Endothelial cell of umbilical vein (primary cell): ENCODE measurements around the gene ANKH. TPM values are rescaled to one million over a fixed set of nuclear protein-coding genes. Genes with fewer than 3 reads are reported as not detected.
"Not testable (repeated sequence)": the region's sequence is repeated elsewhere in the genome, so short reads cannot be mapped to it uniquely, and the experiment has no call there.

ENCODE experiments used
- BruUV-seq: library from RNA; stranded (reverse); fragments of 400-500 nt; replicated peaks from 2 replicates; lab custom pipeline; 2021; lab: Mats Ljungman, UMichigan
- CTCF ChIA-PET: fragments of 300-600, 350-600 bp; sonication (Branson Sonifier 250); formaldehyde crosslinking; loops from one replicate; lab custom pipeline; 2021; ENCODE audit warnings: antibody characterized with exemption, inconsistent platforms; lab: Charles Lee
- POLR2A ChIA-PET: fragments of 300-600, 350-600 bp; sonication (Branson Sonifier 250); formaldehyde crosslinking; loops from one replicate; lab custom pipeline; 2021; ENCODE audit warnings: antibody characterized with exemption, inconsistent platforms; lab: Charles Lee
- DNase-seq: peaks from one replicate; pipeline ENCODE4 v3.0.0-alpha.2; 2011; ENCODE audit warnings: low read depth, low spot score
- FAIRE-seq: peaks from 2 replicates; lab custom pipeline; 2011; peaks lifted over from hg19 to GRCh38; lab: Jason Lieb, UNC
- H2AFZ ChIP-seq: 2 replicates; pipeline ENCODE4 v1.6.0; 2012; ENCODE audit warnings: low read depth, low read length, control low read depth, inconsistent platforms
- H3K27ac ChIP-seq: 2 replicates; pipeline ENCODE4 v1.5.1; 2011; ENCODE audit warnings: low read depth, mild to moderate bottlenecking, control low read depth, low read length, moderate library complexity; ENCODE audit not compliant: insufficient read depth
- H3K27me3 ChIP-seq, 2 experiments: 2 replicates each; pipeline versions ENCODE4 v1.6.0 to v1.6.1; 2011; ENCODE audit warnings: low read length in 2 of 2, mixed read lengths in 1 of 2; ENCODE audit not compliant: control insufficient read depth in 2 of 2, insufficient read depth in 2 of 2
- H3K36me3 ChIP-seq, 2 experiments: 2 replicates in 1 of 2; 3 replicates in 1 of 2; pipeline ENCODE4 v1.5.1; 2011; ENCODE audit warnings: low read length in 2 of 2, mild to moderate bottlenecking in 1 of 2, moderate library complexity in 1 of 2; ENCODE audit not compliant: control insufficient read depth in 2 of 2, insufficient read depth in 2 of 2; ENCODE audit errors: extremely low read depth in 1 of 2
- H3K4me1 ChIP-seq: 3 replicates; pipeline ENCODE4 v1.5.1; 2011; ENCODE audit warnings: mild to moderate bottlenecking, low read length; ENCODE audit not compliant: control insufficient read depth, insufficient read depth; ENCODE audit errors: extremely low read depth
- H3K4me2 ChIP-seq: 2 replicates; pipeline ENCODE4 v1.6.1; 2011; ENCODE audit warnings: low read length, control low read depth, mixed read lengths; ENCODE audit not compliant: insufficient read depth
- H3K4me3 ChIP-seq, 3 experiments: fragments of 200-600 bp in 1 of 3; sonication (generic), shearing (Covaris generic) in 1 of 3; replicated peaks in 1 of 3; 2 replicates each; pipeline ENCODE4 v1.5.1; 2011 to 2016; ENCODE audit warnings: control low read depth in 3 of 3, low read length in 3 of 3, mild to moderate bottlenecking in 2 of 3, inconsistent platforms in 1 of 3, low read depth in 1 of 3, moderate library complexity in 1 of 3; ENCODE audit not compliant: insufficient read depth in 1 of 3
- H3K79me2 ChIP-seq: 2 replicates; pipeline ENCODE4 v1.6.0; 2012; ENCODE audit warnings: low read length, inconsistent platforms; ENCODE audit not compliant: control insufficient read depth, insufficient read depth
- H3K9ac ChIP-seq: replicated peaks from 2 replicates; pipeline ENCODE3; 2011; ENCODE audit warnings: low read length, control low read depth; ENCODE audit not compliant: insufficient read depth; ENCODE audit errors: extremely low read depth
- H3K9me1 ChIP-seq: replicated peaks from 3 replicates; pipeline ENCODE4 v1.6.0; 2011; ENCODE audit warnings: mild to moderate bottlenecking, low read length; ENCODE audit not compliant: control insufficient read depth, insufficient read depth; ENCODE audit errors: extremely low read depth
- H3K9me3 ChIP-seq: replicated peaks from 2 replicates; pipeline ENCODE4 v1.5.1; 2012; ENCODE audit warnings: low read length, inconsistent platforms; ENCODE audit not compliant: control insufficient read depth, insufficient read depth
- H4K20me1 ChIP-seq: replicated peaks from 2 replicates; pipeline ENCODE3; 2011; ENCODE audit warnings: mild to moderate bottlenecking, low read length; ENCODE audit not compliant: control insufficient read depth, insufficient read depth; ENCODE audit errors: extremely low read depth
- EZH2 ChIP-seq: IDR thresholded peaks from 2 replicates; pipeline ENCODE4 v1.6.1; 2012; ENCODE audit warnings: borderline replicate concordance, low read depth, mild to moderate bottlenecking, moderate library complexity, low read length, inconsistent platforms; ENCODE audit not compliant: severe bottlenecking
- FOS ChIP-seq: IDR thresholded peaks from 2 replicates; pipeline ENCODE4 v1.6.1; 2011; ENCODE audit warnings: mild to moderate bottlenecking, low read length, moderate library complexity, borderline replicate concordance; ENCODE audit not compliant: insufficient read depth
- GATA2 ChIP-seq: IDR thresholded peaks from 2 replicates; pipeline ENCODE4 v1.7.0; 2011; ENCODE audit warnings: low read depth, mild to moderate bottlenecking, moderate library complexity, mixed read lengths, low read length; ENCODE audit not compliant: insufficient read length, insufficient read depth
- JUN ChIP-seq: IDR thresholded peaks from 2 replicates; pipeline ENCODE4 v1.6.1; 2011; ENCODE audit warnings: borderline replicate concordance, low read depth; ENCODE audit not compliant: insufficient read length, insufficient read depth
- MAX ChIP-seq: IDR thresholded peaks from 2 replicates; pipeline ENCODE4 v1.6.1; 2011; ENCODE audit not compliant: insufficient read depth, insufficient read length
- MYC ChIP-seq: IDR thresholded peaks from one replicate; pipeline ENCODE4 v1.6.1; 2011; ENCODE audit warnings: mild to moderate bottlenecking, low read depth, low read length
- POLR2A ChIP-seq: IDR thresholded peaks from 2 replicates; pipeline ENCODE4 v1.6.1; 2012; ENCODE audit warnings: low read depth, mild to moderate bottlenecking, control low read depth, low read length
- POLR2AphosphoS5 ChIP-seq: IDR thresholded peaks from 2 replicates; pipeline ENCODE4 v1.6.1; 2012; ENCODE audit warnings: low read depth, mild to moderate bottlenecking, control low read depth, low read length, moderate library complexity; ENCODE audit not compliant: insufficient read depth
- dilution Hi-C: fragments of 300-500 bp; cut with MboI; formaldehyde crosslinking; loops from one replicate; pipeline ENCODE4 v1.15.0; 2019; ENCODE audit warnings: low sequenced_read_pairs; ENCODE audit not compliant: extremely low pct_ligation_motif_present
- intact Hi-C: fragments of 100-400 bp; cut with micrococcal nuclease; formaldehyde crosslinking; loops from one replicate; pipeline ENCODE4 v1.10.0; 2022
- polyA plus RNA-seq, 4 experiments: library from polyadenylated mRNA; depleted of rRNA in 3 of 4; stranded (reverse) in 3 of 4; unstranded in 1 of 4; fragments of >200 nt; gene quantifications; 2 replicates each; pipeline versions ENCODE4 v1.2.1 to v1.2.3, GENCODE V29; 2011 to 2012; ENCODE audit warnings: missing spikeins in 1 of 4
- total RNA-seq: library from RNA; stranded (reverse); gene quantifications from 2 replicates; pipeline ENCODE4 v1.2.3, GENCODE V29; 2021
- TF ChIP-seq, protein P1 (sequence below), 2 donors: IDR thresholded peaks; 1 replicate in 1 of 2; 2 replicates in 1 of 2; pipeline ENCODE4 v1.5.1; 2011; ENCODE audit warnings: low read length in 2 of 2, mild to moderate bottlenecking in 2 of 2, moderate library complexity in 2 of 2, control low read depth in 1 of 2, inconsistent platforms in 1 of 2, low read depth in 1 of 2; ENCODE audit not compliant: insufficient read depth in 1 of 2; ENCODE audit errors: extremely low read depth in 1 of 2

The ANKH gene
- total and polyA plus RNA-seq, 2 donors (not counting 3 experiments of a cell fraction or from before 2014, with no cell fraction given): 12.7 to 31.4 TPM

GRCh38 chr5:14818931-14819790, 52.4 kb downstream of the ANKH start:
- dilution Hi-C loops: no loop called here

GRCh38 chr5:14817762-14818136, 53.8 kb downstream of the ANKH start:
- H3K9me1 ChIP-seq, intact Hi-C loops, CTCF ChIA-PET, H3K9me3 ChIP-seq, FAIRE-seq, H3K36me3 ChIP-seq, H3K4me3 ChIP-seq, H3K9ac ChIP-seq, H2AFZ ChIP-seq, BruUV-seq, H3K27ac ChIP-seq, H3K27me3 ChIP-seq, H4K20me1 ChIP-seq, dilution Hi-C loops, H3K4me2 ChIP-seq, H3K79me2 ChIP-seq, DNase-seq: not testable (repeated sequence)
- POLR2A ChIA-PET: interaction anchor here (0.7 kb wide), 1 partner anchor 126 kb away, joined by 10 read pairs; no protein-coding TSS in a partner anchor
- peaks cover 15% of the 10 kb centered on the region for H3K4me1 ChIP-seq

More at GRCh38 chr5:14818931-14819790, 52.4 kb downstream of the ANKH start:
- Histone ChIP-seq H3K9me3 (no peaks in the 10 kb centered on the region), H2AFZ (no peak overlapping the region), H3K27me3 (no peaks in the 10 kb centered on the region), H3K9ac (no peak overlapping the region), H3K79me2 (peaks cover 2% of the 10 kb centered on the region), H3K4me1 (peaks cover 24% of the 10 kb centered on the region), H4K20me1 (no peaks in the 10 kb centered on the region), H3K27ac (no peak overlapping the region), H3K36me3 (no peaks in the 10 kb centered on the region), H3K4me2 (no peak overlapping the region), H3K9me1 (no peaks in the 10 kb centered on the region), H3K4me3 (no peak overlapping the region)
- POLR2A ChIA-PET: no interaction called here
- BruUV-seq: no TSS peak
- no peak for TF ChIP-seq MAX
- no peak for TF ChIP-seq GATA2
- no peak for TF ChIP-seq MYC
- no peak for TF ChIP-seq FOS
- TF ChIP-seq JUN: no peak
- no peak for TF ChIP-seq POLR2AphosphoS5
- TF ChIP-seq POLR2A: no peak
- TF ChIP-seq EZH2: no peak
- TF ChIP-seq, protein P1, sequence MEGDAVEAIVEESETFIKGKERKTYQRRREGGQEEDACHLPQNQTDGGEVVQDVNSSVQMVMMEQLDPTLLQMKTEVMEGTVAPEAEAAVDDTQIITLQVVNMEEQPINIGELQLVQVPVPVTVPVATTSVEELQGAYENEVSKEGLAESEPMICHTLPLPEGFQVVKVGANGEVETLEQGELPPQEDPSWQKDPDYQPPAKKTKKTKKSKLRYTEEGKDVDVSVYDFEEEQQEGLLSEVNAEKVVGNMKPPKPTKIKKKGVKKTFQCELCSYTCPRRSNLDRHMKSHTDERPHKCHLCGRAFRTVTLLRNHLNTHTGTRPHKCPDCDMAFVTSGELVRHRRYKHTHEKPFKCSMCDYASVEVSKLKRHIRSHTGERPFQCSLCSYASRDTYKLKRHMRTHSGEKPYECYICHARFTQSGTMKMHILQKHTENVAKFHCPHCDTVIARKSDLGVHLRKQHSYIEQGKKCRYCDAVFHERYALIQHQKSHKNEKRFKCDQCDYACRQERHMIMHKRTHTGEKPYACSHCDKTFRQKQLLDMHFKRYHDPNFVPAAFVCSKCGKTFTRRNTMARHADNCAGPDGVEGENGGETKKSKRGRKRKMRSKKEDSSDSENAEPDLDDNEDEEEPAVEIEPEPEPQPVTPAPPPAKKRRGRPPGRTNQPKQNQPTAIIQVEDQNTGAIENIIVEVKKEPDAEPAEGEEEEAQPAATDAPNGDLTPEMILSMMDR (IDR thresholded peaks at IDR 0.05; ENCODE audit: extremely low read depth in 1 of 2, insufficient read depth in 1 of 2, low read depth in 1 of 2, low read length in 2 of 2): no peak
- CTCF ChIA-PET: interaction anchor here (0.7 to 1.2 kb wide), 4 partner anchors 23 to 56 kb away, joined by 3 to 4 read pairs (median 3); partner anchors contain the start of gene ANKH
- no peak for DNase-seq
- intact Hi-C loops: no loop called here
- no peak for FAIRE-seq
